Stimulated activated CD8-positive, alpha-beta memory T cell treated with anti-CD3 and anti-CD28 coated beads, Interleukin-2, amount 100 ng/mL, for 48 hours (primary cell): ENCODE measurements around the gene PPP2R5D.
"Not testable (repeated sequence)": the region's sequence is repeated elsewhere in the genome, so short reads cannot be mapped to it uniquely, and the experiment has no call there.

Experiments
- DNase-seq, 2 donors: peaks; one replicate each; pipeline ENCODE4 v3.0.0-alpha.2; 2020; ENCODE audit warnings: low read depth in 2 of 2

PPP2R5D gene

DNA sequence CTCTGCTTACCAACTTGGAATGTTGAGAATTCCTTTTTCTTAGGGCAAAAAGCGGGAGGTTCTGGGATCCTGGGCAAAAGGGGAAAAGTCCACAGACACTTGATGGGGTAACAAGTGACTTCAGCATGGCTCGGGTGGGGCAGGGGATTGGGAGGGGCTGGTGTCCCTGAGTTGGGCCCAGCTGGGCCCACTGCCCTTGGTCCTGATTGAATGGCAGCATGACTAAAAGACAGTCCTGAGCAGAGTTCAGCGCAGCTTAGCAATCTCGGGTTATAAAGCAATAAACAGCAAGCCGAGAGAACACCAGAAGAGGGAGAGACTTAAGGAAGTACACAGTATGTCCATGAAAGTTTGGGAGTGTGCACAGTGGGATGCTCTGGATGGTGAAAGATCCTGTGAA lies 5.6 kb downstream of the PPP2R5D start:
- DNase-seq, result no peak

DNA sequence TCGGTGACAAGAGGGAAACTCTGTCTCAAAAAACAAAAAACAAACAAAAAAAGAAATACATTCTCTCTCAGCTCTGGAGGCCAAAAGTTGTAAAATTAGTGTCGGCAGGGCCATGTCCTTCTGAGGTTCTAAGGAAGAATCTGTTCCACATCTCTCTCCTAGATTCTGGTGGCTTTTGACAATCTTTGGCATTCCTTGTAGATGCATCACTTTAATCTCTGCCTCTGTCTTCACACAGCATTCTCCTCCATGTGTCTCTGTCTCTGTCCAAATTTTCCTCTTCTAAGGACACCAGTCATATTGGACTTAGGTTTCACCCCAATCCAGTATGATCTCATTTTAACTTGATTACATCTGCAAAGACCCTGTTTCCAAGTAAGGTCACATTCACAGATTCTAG lies 9.1 kb downstream of the PPP2R5D start:
- DNase-seq, result no peak

DNA sequence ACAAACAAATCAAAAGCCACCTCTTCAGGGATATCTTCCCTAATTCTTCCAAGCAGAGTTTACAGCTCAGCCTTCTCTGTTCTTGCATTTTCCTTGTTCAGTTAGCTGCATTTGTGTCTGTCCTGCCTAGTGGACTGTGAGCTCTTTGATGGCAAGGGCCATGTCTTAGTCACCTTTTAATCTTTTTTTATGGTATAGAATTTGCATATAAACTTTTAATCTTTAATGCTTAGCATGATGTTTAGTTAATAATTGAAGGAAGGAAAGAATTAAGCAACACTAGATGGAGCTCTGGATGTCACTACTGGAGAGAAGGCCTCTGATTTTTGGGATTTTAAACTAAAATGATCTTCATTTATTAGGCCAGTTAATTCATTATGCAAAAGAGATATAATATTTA lies 12.1 kb downstream of the PPP2R5D start:
- DNase-seq, result no peak

DNA sequence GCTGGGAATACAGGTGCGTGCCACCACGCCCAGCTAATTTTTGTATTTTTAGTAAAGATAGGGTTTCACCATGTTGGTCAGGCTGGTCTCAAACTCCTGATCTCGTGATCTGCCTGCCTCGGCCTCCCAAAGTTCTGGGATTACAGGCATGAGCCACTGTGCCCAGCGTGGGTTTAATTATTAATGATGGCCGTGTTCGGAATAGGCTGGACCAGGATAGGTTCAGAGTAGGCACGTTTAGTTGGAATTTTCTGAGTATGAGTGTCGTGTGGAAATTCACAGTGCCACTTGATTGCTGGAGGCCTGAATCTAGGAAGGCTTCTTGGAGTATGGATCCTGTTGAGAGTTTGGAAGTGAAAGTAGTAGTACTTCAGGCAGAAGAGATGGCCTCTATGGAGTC lies 13.8 kb downstream of the PPP2R5D start:
- DNase-seq, result not testable (repeated sequence)

DNA sequence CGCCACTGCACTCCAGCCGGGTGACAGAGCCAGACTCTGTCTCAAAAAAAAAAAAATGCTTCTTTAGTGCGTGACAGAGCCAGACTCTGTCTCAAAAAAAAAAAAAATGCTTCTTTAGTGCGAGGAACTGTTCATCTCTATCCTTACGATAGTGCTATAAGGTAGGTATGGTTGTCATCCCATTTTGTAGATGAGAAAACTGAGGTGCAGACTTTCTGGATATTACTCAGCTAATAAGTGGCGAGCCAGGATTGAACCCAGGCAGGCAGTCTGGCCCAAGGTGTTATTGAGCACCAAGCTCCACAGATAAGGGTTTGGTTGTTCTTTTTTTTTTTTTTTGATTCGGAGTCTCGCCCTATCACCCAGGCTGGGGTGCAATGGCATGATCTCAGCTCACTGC lies 17.5 kb downstream of the PPP2R5D start:
- no peak for DNase-seq

DNA sequence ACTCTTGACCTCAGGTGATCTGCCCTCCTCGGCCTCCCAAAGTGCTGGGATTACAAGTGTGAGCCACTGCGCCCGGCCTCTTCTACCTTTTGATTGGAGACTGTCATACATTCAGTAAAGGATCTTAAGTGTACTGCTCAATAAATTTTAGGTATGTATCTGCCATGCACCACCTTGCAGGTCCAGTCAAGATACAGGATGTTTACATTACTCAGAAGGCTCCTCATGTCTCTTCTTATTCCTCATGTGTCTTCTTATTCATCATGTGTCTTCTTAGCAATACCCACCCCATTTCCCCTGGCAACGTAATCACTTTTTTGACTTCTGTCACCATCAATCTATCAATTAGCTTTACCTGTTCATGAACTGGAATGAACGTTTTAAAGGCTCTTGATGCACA lies 21.5 kb downstream of the PPP2R5D start:
- no peak for DNase-seq

DNA sequence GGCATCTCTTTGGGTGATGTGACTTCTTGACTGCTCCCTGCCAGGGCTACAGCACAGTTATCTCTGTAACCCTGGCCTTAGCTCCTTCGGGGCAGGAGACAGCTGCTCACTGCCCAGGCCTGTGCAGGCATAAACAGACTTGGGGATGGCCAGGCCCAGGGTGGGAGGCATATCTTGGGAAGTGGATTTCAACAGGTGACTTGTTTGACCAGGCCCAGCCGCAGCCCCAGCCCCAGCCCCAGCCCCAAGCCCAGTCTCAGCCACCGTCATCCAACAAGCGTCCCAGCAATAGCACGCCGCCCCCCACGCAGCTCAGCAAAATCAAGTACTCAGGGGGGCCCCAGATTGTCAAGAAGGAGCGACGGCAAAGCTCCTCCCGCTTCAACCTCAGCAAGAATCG lies 21.9 kb downstream of the PPP2R5D start:
- no peak for DNase-seq

DNA sequence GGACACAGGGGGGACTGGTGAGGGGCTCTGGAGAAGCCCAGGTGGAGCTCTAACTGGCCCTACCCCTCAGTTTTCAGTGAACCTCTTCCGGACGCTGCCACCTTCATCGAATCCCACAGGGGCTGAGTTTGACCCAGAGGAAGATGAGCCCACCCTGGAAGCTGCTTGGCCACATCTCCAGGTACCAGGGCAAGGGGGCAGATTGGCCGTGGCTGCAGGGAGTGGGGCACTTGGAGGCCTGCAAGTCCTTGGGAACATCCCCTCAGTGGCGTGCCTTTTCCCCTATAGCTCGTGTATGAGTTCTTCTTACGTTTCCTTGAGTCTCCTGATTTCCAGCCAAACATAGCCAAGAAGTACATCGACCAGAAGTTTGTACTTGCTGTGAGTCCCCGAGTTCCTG lies 22.8 kb downstream of the PPP2R5D start:
- no peak for DNase-seq

DNA sequence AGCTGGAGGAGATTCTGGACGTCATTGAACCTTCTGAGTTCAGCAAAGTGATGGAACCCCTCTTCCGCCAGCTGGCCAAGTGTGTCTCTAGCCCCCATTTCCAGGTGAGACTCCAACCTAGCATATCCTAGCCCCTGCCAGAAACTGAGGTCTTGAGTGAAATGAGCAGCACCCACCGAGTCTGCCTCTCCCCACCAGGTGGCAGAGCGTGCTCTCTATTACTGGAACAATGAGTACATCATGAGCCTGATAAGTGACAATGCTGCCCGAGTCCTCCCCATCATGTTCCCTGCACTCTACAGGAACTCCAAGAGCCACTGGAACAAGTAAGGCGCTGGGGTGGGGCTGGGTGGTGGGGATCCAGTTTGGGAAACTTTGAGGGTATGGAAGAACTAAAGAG lies 24.8 kb downstream of the PPP2R5D start:
- DNase-seq, result no peak

DNA sequence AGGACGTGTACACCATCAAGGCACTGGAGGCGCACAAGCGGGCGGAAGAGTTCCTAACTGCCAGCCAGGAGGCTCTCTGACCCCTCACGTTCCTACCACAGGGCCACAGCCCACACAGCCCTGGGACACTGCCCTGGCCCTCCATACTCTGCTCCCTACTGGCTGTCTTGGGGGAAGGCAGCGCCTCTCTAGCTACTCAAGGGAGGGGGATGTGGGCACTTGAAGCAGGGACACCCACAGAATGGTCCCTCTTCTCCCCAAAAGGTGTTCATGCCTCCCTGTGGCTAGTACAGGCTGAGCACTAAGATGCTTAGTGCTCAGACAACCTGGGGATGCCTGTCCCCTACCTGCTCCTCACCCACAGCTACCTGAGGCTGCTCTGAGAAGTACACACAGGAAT lies 26.8 kb downstream of the PPP2R5D start:
- DNase-seq, result no peak

DNA sequence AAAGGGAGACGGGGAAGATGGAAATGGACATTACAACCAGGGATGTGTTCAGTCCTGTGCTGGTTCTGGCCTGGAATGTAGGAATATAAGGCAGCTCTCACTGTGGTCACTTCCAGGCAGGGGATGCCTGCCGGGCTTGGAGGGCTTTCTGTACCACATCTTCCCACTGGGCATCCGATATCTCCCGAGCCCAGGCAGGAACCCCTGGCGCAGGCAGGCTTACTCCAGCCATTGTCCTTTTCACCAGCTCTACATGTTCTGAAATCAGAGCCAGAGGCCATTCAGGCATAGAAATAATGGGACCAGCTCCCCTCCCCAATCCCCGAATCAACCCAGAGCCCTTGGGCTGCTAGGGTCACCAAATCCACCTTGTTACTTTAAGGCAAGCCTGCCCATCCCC lies 28.0 kb downstream of the PPP2R5D start:
- DNase-seq, result no peak

DNA sequence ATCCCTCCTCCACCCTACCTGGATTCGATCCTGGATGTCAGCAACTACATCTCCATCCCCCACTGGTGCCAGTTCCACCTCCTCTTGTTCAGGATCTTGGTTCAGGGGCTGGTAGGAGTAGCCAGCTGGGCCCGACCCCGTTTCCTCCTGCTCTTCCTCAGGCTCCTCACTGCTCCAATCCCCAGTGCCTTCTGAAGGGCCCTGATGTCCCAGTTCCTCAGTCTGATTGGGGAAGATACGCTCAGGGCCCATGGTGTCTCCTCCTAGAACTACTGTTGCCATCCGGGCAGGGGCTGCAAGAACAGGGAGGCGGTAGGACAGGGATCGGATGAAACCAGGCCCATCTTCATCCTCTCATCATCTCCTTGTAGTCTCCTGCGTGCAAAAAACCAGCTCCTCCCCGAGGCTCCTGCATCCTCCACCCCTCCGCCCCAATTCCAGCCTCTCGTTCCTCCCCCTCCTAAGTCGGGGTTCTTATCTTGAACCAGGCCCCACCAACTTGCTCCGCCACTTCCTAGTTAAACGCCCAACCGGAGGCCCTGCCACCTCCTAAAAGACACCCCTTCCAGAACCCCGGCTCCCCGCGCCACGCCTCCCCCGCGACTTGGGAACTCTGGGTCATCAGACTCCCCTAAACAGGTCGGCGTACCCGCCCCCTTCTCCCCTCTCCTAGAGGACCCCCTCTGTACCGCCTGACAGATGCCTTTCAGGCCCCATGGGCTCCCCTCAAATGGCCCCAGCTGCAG lies 28.9 kb downstream of the PPP2R5D start:
- no peak for DNase-seq

DNA sequence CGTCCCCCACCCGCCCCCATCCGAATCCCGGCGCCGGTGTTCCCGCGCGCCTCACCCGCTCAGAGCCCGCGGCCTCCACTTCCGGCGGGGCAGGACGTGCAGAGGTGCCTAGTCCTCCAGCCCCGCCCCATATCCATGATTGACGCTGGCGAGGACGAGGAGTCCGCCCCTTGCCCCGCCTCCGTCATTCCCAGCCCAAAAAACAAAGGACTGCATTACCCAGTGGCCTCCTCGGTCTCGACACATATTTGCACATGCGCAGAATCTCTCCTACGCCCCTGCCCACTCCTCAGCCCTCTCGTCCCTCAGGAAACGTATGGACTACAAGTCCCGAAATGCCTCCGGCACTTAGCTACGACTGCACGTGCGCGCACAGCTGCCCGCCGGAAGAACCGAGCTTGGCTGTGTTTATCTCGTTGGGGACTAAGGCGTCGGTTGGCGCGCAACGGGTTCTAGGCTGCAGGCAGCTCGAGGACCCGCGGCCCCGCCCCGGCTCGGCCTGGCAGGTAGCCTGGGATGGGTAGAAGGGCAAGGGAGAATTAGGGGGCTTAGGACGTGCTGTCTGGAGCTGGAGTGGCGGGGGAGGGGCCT lies 29.6 kb downstream of the PPP2R5D start, which contains the start of the genes KLHDC3 and MEA1:
TSS of gene KLHDC3 (plus strand) at position 407 of the 591 bp plus-strand sequence. CDS start 2,944 bp downstream, outside the sequence.
TSS of gene MEA1 (minus strand) at position 104 of the 591 bp plus-strand sequence. CDS start 133 bp downstream, outside the sequence.
- DNase-seq, result peak; percentile 97 to 98

DNA sequence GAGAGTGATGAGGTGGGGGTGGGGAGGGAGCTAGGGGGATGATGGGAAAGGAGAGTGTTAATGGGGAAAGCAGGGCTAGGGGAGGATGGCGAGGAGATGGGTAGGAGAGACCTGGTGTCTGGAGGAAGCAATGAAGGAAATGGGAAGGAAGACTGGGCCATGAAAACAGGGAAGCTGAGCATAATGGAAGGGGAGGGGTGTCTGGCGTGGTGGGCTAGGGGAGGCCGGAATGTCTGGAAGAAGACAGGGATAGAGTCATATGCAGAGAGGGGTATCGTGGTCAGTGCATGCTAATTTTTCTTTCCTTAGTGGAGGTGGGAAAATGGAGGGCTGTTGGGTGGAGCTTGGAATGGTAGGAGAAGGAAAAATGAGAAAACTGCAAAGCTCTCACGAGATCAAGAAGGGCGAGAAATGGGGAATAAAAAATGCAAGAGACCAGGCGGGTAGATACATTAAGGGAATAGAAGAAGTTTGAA lies 30.1 kb downstream of the PPP2R5D start:
- DNase-seq, result no peak

DNA sequence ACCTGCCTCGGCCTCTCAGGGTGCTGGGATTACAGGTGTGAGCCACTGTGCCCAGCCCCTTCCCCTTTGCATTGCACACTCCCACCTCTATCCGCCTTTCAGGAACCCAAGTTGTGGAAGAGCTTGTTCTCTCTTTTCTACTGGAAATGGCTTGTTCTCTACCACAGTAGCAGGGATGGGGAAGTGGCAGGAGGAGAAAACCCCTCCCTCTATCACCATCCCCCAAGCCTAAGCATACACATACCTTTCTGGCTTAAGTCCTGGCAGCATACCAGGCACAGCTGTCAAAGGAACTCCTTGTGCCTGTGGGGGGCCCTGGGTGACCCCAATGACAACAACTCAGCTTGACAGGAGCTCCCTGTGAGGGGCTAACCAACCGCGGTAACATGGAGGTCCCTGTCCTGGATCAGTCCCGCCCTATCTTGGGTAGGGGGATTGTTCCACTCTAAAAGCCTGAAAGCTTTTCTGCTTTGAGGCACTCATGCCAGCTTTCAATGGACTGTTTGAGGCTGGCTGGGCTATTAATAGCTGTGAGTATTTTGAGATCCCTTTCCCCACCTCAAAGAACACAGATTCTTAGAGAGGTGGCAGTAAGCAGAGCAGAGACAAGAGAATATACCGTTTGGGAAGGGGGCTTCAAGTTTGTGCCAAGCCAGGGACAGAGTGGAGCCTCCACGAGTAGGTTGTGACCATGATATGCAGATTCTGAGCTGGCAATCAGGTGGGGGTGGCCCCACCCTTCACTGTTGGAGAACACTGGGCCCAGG lies 32.0 kb downstream of the PPP2R5D start:
- no peak for DNase-seq

DNA sequence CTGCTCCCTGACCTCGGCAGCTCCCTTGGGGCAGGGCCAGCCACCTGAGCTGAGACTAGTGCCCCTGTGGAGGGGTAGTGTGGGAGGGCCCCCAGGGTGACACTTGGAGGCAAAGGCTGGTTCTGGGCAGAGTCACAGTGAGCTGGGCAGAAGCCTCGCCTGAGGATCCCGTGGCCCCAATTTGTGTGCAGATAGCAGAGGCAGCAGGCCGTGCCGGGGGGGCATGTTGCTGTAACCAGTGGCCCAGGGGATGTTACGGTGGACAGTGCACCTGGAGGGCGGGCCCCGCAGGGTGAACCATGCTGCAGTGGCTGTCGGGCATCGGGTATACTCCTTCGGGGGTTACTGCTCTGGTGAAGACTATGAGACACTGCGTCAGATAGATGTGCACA lies 32.6 kb downstream of the PPP2R5D start:
- DNase-seq, result no peak

DNA sequence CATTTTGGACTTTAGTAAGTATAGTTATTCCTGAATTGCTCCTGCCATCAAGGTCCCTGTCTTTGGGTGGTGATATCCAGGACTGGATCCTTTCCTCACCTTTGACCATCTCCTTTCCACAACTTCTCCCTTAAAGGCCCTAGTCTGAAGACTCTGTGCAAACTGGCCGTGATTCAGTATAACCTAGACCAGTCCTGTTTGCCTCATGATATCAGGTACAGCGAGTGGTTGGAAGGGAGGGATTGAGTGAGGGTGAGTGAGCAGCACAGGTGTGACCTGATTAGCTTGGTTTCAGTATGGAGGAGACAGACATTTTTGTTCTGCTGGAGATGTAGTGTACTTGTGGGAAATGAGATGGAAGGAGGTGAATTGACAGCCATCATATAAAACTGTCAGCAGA lies 34.8 kb downstream of the PPP2R5D start:
- DNase-seq, result no peak

DNA sequence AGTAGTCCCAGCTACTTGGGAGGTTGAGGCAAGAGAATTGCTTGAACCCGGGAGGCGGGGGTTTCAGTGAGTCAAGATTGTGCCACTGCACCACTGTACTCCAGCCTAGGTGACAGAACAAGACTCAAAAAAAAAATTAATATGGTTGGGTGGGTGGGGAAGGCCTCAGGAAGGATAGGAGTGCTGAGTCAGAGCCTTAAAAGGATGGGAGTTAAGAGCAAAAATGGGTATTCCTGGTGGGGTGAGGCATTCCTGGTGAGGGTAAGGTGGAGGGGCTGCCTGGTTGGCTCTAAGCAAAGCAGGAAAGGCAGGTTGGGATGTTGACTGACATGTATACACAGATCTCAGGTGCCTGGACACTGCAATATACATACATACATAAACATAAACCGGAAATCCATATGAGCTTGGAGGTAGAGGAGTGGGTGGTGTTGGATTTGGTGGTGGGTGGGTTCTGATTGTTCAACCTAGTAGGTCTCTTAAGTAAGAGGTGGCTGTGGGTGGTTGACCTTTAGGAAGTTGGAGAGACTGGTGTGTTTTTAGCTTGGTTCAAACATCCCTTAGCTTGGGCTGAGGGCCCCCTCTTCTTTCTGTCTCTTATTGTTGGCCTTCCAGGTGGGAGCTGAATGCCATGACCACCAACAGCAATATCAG lies 35.8 kb downstream of the PPP2R5D start:
- DNase-seq, result no peak

DNA sequence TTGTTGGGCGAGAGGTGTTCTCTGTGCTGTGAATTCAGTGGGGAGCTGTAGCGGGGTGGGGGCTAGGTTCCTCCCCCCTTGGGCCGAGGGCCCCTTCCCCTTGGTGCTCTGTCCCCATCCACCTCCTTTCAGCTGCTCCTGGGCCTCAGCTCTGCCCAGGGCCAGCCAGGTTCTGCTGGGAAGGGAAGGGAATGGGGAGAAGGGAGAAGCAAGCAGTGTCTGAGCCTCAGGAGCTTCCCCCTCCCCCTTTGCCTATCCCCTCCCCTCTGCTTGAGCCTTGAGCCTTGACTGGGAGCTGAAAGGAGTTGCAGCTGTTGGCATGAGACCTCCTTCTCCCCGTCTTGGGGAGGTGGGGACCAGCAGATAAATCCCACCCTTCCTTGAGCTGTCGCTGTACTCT lies 36.5 kb downstream of the PPP2R5D start:
- no peak for DNase-seq

DNA sequence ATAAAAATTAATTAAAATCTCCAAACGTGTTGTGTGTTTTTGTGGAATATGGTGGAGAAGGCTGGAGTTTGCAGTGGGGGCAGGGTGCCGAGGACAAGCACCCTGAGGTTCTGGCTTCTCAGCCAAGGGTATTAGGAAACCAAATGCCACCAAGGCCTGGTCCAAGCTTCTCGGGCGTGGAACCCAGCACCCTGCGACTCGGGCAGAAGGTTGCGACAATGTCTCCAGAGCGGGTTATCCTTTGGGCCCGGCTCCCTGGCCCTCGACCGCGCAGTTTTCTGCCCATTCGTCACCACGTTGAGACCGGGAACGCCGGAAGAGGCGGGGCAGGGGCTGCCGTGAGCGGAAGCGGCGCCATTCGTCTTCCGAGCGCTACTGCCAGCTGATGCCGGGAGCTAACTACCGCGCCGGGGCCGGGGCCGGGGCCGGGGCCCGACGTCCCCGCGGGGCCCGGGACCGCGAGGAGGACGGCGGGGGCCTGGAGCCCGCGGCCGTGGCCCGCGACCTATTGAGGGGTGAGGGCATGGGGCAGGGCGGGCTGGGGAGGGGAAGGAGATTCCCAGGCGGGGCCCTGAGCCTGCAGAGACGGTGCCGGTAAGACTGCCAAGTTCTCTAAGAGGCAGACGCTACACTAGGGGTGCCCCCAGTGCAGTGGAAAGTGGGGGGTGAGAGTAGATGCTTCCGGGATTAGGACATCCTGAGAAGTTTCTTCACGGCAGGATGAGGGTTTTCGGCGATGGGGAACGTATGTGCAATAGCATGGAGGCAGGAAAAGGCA lies 37.1 kb downstream of the PPP2R5D start, which contains the start of gene RRP36:
TSS of gene RRP36 (plus strand) at position 354 of the 778 bp plus-strand sequence. CDS start at position 386, 32 bp downstream.
- peak; percentile 67 to 68 for DNase-seq

DNA sequence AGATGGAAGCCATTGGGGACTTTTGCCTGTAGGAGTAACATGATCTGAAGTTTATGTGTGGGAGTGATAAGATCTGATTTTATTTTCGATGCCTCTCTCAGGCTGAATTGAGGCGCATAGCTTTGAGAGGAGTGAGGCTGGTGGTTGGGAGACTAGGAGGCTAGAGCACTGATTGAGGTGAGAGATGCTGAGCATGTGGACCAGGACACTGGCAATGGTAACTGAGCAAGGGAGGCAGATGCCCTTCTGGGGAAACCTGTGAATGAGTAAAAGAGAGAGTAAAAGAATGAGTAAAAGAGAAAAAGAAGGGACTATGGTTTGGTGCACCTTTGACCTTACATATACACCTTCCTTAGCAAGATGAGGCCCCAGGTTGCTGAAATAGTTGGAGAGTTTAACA lies 40.1 kb downstream of the PPP2R5D start:
- no peak for DNase-seq
